SK-N-MC (cell line): ENCODE measurements around the gene MAP3K9.

Experiments
- EZH2 ChIP-seq: fragments of 200-600 bp; sonication (generic); IDR thresholded peaks from one replicate; pipeline ENCODE4 v1.6.1; 2017; ENCODE audit warnings: antibody characterized with exemption
- FOXP2 ChIP-seq: optimal IDR thresholded peaks from 2 replicates; pipeline ENCODE3; 2011; ENCODE audit warnings: mild to moderate bottlenecking, moderate library complexity; ENCODE audit not compliant: insufficient read depth; ENCODE audit errors: extremely low read length, control extremely low read depth
- POLR2AphosphoS5 ChIP-seq: IDR thresholded peaks from 2 replicates; pipeline ENCODE4 v1.6.1; 2012; ENCODE audit warnings: mild to moderate bottlenecking, low read depth, low read length, borderline replicate concordance

- TF ChIP-seq EZH2, result no peak
- TF ChIP-seq POLR2AphosphoS5, result no peak
- no peak for TF ChIP-seq FOXP2
Observed at GRCh38 chr14:70754991-70755390, 54.3 kb downstream of the MAP3K9 start.
